ENCODE data around the gene CSNK2A3. TPM values are rescaled to one million over a fixed set of nuclear protein-coding genes. Genes with fewer than 3 reads are reported as not detected.
A peak's percentile ranks its signal among the peaks of the same experiment; 100 is the strongest.

Gene CSNK2A3
- total RNA-seq, 1 donor from 2014 or later: 2.9 TPM

DNA sequence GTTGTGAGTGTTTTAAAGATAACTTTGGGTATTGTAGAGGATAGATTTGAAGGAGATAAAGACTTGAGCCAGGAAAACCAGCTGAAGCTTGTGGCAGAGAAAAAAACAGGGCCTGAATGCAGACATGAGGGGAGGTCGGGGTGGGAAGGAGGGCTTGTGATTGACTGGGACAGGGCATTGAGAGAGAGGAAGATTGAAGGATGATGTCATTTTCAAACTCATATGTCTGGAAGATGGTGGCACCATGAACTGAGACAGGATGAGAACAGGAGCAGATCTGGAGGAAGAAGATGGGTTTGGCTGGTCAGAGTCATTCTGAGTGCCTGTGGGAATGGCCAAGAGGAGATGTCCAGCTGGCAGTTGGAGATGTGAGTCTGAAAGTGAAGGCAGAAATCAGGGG, 14.7 kb downstream of the CSNK2A3 start:
- DNase-seq (ENCODE audit: low read depth): no peak

DNA sequence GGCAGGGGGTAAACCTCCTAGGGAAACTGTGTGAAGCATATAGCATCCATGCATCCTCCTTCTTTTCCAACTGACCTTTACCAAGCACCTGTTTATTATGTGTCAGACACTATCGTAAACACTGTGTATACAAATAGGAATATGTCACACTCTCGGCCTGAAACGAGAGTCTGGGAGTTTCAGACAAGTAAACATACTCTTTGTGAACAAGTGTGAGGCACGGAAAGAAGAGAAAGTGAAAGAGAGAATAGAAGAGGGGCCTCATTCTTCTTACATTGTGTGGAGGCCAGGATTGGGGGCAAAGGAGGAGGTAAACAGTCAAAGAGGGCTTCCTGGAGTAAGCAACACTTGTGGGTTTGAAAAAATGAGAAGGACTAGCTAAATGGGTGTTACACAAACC, 16.4 kb downstream of the CSNK2A3 start:
- no peak for DNase-seq (ENCODE audit: low read depth)

DNA sequence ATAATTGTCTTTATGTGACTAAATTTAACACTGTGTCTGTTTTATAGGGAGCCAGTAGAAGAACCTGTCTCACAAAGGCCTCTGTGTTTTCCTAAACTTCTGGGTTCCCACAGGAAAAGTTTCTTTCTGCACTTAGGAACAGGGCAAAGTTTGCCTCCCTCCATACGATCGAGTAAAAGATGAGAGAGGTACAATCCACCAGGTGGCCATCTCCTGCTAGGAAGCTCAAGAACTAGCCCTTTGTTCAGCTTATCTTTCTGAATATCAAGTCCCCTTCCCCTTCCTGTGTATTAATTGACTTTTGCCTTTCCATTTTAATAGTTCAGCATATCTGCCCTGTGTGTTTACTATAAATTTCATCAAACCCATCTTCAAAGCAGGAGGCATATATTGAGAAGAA, 18.0 kb downstream of the CSNK2A3 start:
- DNase-seq (ENCODE audit: low read depth): no peak

DNA sequence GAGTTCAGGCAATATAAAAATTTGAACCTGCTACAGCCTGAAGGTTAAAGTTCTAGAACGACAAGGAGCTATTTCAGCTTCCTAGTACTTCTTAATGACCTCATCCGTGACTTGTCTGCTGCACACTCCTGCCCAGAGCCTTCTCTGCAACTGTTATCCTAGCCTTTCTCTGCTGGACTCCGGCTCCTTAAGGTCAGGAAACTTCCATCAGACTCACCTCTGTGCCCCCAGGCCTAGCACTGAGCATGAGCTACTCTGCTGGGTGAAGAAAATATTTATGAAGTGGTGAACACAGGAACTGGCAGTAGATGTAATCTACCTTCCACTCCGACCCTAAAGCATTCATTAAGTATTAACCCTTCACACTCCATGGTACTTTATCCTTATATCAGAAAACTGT, 18.4 kb downstream of the CSNK2A3 start:
- no peak for DNase-seq (ENCODE audit: low read depth)

DNA sequence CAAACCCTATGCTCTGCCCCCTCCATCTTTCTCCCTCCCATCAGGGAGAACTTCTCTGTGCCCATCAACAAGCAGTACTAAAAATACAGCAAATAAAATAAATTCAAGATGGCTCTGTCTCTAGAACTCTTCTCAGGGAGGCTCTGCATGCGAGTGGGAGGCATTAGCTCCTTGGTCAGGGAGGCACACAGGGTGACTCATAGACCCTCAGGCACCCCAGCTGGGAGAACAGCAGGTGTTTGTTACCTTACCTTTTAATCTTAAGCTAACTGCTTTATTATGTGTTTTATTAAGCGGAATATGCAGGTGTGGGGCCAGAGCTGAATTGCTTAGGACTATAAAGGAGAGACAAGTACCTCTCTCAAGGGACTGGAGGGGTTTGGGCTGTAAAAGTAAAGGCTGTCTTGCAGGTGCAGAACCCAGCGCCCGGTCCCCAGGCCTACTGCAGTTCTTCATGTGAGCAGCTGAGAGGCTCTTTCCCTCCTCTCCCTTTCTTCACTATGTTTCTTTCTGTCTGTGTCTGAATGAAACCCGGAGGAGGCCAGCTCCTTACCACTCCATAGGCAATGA, 20.8 kb downstream of the CSNK2A3 start:
- DNase-seq (ENCODE audit: low read depth): no peak

DNA sequence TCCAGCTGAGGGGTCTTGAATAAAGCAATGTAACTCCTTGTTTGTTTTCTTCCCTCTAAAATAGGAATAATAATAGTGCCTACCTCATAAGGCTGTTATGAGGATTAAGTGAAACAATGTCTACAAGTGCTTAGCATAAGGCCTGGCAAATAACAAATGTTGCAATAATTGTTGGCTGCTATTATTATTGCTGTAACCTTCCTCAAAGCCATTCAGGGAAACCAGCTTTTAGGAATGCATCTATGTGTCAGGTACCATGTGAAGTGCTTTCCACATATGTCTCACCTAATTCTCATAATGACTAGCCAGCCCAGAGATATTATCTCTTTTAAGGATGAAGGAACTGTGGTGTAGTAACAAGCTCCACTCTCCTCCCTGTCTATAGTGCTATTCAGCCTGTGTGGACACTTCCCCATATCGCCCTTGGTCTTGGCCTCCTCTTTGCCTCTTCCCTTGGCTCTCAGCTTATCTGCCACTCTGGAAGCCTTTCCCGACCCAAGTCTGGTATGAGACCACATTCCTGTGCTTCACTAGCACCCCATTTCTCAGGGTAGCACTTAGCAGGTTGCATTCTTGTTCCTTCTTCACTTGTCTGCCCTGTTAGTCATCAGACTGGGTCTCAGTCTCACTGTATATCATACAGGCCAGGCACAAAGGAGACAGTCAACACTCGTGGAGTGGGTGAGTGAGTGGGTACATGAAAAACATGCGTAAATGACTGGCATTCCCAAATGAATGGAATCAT, 23.8 kb downstream of the CSNK2A3 start:
- no peak for DNase-seq (ENCODE audit: low read depth)

DNA sequence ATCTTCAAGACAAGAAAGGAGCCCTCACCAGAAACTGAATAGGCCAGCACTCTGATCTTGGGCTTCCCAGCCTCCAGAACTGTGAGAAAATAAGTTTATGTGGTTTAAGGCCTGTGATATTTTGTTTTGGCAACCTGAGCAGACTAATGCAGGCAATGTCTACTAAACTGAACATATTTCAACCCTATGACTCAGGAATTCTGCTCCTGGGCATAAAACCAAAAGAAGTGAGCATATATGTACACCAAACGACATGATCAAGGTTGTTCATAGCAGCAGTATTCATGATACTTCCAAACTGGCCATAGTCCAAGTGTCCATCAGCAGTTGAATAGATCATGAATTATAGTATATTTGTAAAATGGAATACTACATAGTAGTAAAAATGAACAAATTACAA, 29.0 kb downstream of the CSNK2A3 start:
- DNase-seq (ENCODE audit: low read depth): no peak

DNA sequence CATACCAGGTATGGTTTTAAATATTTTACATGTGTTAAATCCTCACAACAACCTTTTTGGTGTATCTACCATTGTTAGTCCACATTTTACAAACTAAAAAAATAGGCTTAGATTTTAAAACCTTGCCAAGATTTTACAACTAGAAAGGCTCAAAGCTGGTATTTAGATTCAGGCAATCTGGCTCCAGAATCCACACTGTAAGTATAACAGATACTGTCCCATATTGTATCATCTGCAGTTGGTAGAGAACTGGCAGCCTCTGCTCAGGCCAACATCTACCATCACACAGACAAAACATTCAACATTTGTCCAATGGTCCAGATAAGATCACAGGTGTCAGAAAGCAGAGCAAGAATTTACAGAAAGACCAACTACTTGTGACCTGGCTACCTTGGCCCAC, 30.9 kb downstream of the CSNK2A3 start:
- no peak for DNase-seq (ENCODE audit: low read depth)

DNA sequence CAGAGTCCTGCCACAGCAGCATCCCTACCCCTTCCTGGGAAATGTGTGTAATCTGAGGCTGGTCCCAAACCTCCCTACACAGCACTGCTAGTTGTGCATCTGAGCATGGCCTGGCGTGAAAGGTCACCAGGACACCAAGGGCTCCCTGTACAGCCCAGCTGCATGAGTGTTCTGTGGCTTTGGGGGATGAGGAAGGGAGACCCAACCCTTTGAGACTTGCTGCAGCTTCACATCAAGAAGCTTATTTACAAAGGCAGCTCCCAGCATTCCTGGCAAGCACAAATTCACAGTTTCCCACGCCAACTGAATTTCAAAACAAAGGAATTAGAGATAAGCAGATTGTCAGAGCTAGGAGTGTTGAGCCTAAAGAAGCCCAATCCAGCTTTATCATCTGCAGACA, 32.2 kb downstream of the CSNK2A3 start:
- DNase-seq (ENCODE audit: low read depth): no peak

DNA sequence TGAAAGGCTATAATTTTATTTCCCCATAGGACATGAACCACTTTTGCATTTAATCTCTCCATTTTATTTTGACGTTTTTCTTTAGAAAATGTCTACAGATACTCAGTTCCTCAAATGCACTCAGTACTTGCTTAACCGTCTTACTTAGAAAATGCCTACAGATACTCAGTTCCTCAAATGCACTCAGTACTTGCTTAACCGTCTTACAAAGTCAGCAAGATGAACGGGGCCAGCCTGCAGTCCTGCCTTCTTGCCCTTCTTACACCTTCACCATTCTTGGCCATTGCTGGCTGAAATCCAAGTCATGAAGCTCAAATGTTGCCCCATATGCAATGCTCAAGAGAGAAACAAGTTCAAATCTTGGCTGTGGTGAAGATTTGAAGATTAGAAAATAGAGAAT, 34.1 kb downstream of the CSNK2A3 start:
- no peak for DNase-seq (ENCODE audit: low read depth)

DNA sequence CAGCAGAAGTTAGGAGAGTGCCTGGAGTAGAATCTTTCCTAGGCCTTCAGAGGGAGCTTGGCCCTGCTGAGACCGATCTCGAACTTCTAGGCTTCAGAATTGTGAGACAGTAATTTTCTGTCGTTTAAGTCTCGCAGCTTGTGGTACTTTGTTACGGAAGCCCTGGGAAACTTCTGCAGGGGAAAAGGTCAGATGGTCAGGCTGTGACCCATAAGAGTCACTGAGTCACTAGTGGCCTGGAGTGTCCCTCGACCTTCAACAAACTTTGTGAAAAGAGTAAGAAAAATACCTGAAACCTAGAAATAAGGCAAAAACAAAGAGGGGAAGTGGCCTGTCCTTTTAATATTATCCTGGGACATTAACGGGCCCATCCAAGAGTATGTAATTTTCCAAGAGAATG, 34.6 kb downstream of the CSNK2A3 start:
- DNase-seq (ENCODE audit: low read depth): no peak

DNA sequence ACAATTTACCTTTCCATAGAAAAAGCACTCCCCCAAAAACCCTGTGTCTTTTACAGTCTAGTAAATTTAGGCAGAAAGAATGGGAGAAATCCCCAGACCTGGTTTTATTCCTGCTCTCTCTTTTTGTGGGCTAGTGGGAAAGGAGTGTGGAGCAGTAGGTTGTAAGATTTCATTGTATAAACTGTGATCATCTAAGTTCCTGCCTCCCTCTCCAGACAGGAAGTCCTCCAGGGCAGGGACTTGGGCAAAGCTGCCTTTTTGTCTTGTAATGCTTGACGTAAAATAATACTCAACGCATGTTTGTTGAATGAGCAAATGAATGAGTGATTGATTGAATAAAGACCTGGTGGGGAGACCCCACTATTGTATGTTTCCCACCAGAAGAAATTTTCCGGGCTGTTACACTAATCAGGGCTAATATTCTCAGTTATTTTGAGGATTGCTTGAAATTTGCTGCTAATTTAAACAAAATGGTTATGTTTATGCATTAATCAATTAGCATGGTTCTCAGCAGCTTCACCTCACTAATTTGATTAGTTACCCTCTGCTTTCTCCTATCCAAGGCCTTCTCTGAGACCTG, 36.3 kb downstream of the CSNK2A3 start:
- DNase-seq (ENCODE audit: low read depth): no peak

DNA sequence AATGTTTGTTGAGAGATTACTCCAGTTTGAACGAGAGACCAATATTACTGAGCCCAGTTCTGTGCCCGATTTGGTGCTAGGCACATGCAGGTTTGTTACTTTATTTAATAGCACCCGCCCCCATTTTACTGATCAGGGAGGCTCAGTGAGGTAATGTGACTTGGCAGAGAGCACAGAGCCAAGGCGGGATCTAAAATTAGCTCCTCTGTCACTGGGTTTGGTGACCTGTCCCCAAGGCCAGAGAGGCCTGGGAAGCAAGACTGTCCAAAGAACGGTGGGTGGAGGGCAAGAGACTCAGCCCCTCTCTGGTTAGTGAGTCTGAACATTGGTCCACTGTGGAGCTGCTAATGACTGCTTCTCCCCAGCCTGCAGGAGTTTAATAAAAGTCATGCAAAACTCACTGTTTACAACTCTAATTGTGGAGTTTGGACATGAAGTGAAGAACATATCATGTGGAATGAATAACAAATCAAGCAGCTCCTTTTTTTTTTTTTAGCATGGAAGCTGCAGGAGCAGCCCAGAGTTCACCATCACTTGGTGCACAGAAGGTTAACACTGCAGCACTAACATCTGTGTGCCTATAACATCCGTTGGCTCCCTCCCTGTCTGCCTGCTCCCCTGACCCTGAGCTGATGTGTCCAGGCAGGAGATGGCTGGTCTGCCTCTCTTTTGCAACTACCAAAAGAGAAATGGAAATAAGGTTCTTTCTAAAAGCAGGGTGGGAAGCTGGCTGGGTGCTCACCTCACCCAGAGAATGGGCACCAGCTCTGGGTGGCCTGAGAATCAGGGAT, 39.0 kb downstream of the CSNK2A3 start:
- peak; percentile 61 for DNase-seq (ENCODE audit: low read depth)

DNA sequence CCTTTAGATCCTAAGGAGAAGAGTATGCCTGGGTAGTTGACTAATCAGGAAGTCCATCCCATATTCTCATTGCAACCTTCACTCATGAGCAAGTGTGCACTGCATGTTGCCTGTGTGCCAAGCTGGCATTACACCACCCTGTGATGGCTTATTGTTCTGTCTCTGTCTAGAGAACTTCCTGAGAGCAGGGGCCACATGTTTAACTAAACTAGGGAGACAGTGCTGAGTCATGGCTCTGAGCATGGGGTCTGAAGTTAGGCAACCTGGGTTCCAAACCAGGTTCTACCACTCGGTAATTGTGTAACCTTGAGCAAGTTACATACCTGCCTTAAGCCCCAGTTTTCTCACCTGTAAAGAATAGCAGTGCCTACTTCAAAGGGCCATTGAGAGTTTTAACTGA, 39.6 kb downstream of the CSNK2A3 start:
- peak; percentile 19 for DNase-seq (ENCODE audit: low read depth)

DNA sequence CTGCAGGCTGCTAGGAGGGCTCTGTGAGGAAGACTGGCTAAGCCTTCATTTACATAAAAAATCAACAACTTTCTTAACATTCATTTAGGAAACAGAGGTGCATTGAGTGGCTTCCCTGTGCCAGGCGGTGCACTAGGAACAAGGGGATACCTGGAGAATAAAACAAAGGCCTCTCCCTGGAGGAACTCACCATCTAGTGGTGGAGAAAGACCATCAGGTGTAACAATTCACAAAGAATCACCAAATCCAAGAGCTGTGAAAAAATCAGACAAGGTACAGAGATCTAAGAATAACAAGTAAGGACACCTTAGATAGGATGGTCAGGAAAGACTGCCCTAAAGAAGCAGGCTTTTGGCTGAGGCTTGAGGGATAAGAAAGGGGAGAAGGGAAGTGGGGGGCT, 40.3 kb downstream of the CSNK2A3 start:
- DNase-seq (ENCODE audit: low read depth): no peak

DNA sequence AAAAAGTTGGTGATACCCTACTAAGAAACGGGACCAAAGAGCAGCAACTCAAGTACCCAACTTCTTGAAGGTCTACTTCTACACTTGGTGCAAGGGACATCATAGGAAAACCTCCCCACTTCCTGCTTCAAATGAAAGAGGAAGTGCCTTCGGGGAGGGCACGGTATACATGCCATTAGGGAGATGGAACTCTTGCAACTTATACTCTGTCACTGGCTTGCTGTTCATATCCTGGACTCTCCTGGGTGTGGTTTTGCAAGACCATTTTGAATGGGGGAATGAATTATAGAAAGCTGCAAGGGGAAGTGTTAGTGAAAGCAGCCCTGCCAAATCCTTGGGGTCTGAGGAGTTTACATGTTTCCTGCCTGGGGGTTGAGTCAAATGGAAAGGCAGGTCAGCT, 41.9 kb downstream of the CSNK2A3 start:
- DNase-seq (ENCODE audit: low read depth): no peak

DNA sequence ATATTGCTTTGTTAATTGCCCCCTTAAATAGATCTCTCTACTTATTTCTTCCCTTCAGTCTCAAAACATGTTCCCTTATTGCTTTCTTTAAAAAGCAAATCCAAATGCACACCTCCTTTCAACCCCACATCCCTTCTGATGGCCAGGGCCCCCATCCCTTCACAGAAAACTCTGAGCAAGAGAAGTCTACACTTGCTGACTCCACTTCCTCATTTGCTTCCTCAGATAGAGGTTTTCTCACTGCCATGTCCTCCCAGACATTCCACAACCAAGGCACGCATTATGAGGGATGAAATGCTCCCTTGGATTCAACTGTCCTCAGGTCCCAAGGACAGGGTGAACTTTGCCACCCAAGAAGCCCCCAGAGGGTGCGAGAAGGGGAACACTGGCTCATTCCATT, 43.1 kb downstream of the CSNK2A3 start:
- no peak for DNase-seq (ENCODE audit: low read depth)

DNA sequence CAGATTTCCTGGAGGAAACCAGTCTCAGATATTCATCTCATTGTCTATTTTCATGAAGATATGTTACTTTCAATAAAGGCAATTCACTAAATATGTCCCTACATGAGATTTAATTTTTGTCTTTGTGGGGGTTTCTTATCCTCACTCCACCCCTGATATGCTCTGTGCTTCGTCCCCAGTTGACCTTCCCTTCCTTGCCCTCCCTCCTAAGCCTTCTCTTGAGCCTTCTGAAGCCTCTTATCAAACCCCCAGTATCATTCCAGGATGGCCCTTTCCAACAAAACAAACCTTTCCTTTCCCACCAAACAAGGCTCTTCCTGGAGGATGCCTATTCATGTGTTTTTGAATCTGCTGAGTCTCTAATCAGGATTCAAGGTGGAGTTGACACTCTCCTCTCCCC, 44.8 kb downstream of the CSNK2A3 start:
- DNase-seq (ENCODE audit: low read depth): no peak

DNA sequence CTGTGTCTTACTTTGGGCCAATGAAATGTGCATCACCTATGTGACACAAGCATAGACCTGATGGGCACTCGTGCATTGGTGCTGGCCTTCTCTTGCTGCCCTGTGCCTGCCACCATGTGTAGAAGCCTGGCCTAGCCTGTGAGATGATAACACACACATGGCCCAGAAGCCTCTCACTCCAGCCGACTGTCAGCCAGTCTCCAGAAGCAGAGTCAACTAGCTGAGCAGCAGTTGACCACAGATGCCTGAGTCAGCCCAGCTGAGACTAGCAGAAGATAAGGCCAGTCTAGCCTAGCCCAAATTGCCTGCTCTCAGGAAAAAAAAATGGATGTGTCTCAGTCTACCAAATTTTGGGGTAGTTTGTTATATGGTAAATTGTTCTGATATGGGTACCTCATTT, 46.2 kb downstream of the CSNK2A3 start:
- peak; percentile 57 for DNase-seq (ENCODE audit: low read depth)

DNA sequence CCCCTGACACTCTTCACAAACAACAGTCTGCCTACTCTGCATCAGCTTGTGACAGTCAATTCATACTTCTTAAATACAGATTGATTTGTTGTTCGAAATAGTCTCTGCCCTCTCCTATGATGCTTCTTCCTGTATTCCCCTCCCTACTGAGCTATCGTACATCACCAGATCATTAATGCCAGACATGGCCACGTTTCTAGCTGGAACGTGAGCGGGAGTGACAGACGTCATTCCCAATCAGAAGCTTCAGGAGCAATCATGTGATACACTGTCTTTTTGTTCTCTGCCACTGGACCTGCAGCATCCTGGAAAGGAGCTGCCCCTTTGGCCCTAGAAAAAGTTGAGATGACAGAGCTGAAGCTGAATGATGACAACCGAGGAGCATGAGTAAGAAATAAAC, 48.5 kb downstream of the CSNK2A3 start:
- DNase-seq (ENCODE audit: low read depth): no peak

DNA sequence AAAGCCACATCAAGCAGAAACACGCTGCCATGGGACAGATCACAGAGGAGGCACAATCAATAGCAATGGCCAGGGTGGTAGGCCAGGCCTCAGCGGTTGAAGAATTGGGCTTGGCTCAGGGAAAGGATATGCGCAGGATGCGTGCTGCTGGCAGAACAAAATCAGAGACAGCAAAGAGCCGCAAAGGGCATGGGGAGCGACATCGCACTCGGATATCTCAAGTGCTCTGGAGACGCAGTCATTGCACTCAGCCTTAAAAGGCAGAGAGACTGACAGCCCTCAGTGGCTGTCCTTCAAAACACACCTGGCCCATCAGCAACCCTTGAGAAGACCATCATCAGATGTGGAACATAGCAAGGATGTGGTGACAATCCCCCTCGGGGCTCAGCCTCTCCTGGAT, 50.5 kb downstream of the CSNK2A3 start:
- no peak for DNase-seq (ENCODE audit: low read depth)
